ENCODE results near the gene TRIM44.

DNA sequence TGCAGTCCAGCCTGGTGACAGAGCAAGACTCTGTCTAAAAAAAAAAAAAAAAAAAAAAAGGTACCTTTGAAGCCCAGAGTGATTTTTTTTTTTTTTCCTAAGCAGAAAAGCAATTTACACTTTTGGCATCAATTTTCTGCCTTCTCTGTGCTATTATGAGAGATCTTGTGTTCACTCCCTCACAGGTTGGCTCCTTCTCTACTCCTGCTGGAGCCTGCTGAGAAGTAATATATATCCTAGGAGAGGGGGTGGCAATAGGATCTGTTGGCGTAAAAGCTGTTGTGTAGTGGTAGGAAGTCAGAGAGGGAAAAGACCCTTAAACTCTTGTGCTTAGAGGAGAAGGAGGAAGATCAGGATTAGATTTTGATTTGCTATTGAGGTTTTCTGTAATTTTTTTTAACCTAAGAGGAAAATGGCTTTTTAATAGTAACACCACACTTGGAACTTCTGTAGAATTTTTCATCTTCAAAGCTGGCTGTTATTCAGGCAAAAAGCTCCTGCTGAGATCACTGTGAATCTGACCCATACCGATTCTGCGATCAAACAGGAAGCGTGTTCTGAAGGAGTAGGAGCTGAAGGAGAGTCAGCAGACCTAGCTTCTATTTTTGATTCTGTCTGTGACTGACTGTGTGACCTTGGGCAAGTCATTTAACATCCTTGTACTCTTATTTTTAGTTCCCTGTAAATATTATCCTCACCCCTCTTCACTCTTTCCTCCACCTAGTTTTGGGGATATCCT, 77.7 kb downstream of the TRIM44 start:
- TF ChIP-seq, protein P1, sequence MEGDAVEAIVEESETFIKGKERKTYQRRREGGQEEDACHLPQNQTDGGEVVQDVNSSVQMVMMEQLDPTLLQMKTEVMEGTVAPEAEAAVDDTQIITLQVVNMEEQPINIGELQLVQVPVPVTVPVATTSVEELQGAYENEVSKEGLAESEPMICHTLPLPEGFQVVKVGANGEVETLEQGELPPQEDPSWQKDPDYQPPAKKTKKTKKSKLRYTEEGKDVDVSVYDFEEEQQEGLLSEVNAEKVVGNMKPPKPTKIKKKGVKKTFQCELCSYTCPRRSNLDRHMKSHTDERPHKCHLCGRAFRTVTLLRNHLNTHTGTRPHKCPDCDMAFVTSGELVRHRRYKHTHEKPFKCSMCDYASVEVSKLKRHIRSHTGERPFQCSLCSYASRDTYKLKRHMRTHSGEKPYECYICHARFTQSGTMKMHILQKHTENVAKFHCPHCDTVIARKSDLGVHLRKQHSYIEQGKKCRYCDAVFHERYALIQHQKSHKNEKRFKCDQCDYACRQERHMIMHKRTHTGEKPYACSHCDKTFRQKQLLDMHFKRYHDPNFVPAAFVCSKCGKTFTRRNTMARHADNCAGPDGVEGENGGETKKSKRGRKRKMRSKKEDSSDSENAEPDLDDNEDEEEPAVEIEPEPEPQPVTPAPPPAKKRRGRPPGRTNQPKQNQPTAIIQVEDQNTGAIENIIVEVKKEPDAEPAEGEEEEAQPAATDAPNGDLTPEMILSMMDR (IDR thresholded peaks at IDR 0.05 in 2 of 3, conservative IDR thresholded peaks at IDR 0.05 in 1 of 3; ENCODE audit: borderline replicate concordance in 1 of 3, insufficient read depth in 1 of 3, low read depth in 2 of 3, low read length in 2 of 3) = no peak
- TF ChIP-seq JUND (IDR thresholded peaks at IDR 0.05) (no peak), SIN3A (IDR thresholded peaks at IDR 0.05; ENCODE audit: low read depth) (no peak), POLR2AphosphoS5 (IDR thresholded peaks at IDR 0.05; ENCODE audit: low read depth, low read length) (no peak)

All from HCT116 (cell line).